Stimulated activated naive CD8-positive, alpha-beta T cell treated with anti-CD3 and anti-CD28 coated beads, Interleukin-15, Interleukin-2, amounts not matched to agents 100 ng/mL and 50 ng/mL, for 24 hours (primary cell): Measurements from ENCODE around the gene MCM5.
A peak's percentile ranks its signal among the peaks of the same experiment; 100 is the strongest.
"Not testable (repeated sequence)": the region's sequence is repeated elsewhere in the genome, so short reads cannot be mapped to it uniquely, and the experiment has no call there.

ENCODE experiments used
- H3K27ac Mint-ChIP-seq: one replicate; pipeline ENCODE4 v1.8.0; 2021; ENCODE audit warnings: mild to moderate bottlenecking, mixed read lengths
- H3K27me3 Mint-ChIP-seq: one replicate; pipeline ENCODE4 v1.8.0; 2021; ENCODE audit warnings: mixed read lengths
- H3K36me3 Mint-ChIP-seq: one replicate; pipeline ENCODE4 v1.8.0; 2021; ENCODE audit warnings: low read depth, mixed read lengths
- H3K4me1 Mint-ChIP-seq: one replicate; pipeline ENCODE4 v1.8.0; 2021; ENCODE audit warnings: low read depth, mixed read lengths
- H3K4me3 Mint-ChIP-seq: one replicate; pipeline ENCODE4 v1.8.0; 2021; ENCODE audit warnings: mild to moderate bottlenecking, mixed read lengths
- H3K9me3 Mint-ChIP-seq: one replicate; pipeline ENCODE4 v1.8.0; 2021; ENCODE audit warnings: mixed read lengths

Gene MCM5

GRCh38 chr22:35399678-35400500, at the start of gene MCM5:
Gene MCM5, plus strand, starts transcription at chr22:35400140. Its CDS starts 299 bp downstream, at chr22:35400439.
- peaks cover 40% of the 10 kb centered on the region for H3K36me3 Mint-ChIP-seq
- H3K4me1 Mint-ChIP-seq, result peaks cover 36% of the 10 kb centered on the region
- H3K9me3 Mint-ChIP-seq, result no peaks in the 10 kb centered on the region
- H3K27ac Mint-ChIP-seq, result peak within 1 kb of the TSS; percentile 99
- peak within 1 kb of the TSS; percentile 96 for H3K4me3 Mint-ChIP-seq
- H3K27me3 Mint-ChIP-seq, result no peaks in the 10 kb centered on the region

GRCh38 chr22:35350539-35351503, 49.1 kb upstream of the MCM5 start:
- Mint-ChIP-seq H3K9me3 (no peaks in the 10 kb centered on the region), H3K4me1 (peaks cover 33% of the 10 kb centered on the region), H3K27me3 (peaks cover 7% of the 10 kb centered on the region), H3K36me3 (no peaks in the 10 kb centered on the region), H3K27ac (peak overlapping the region; percentile 82), H3K4me3 (peak overlapping the region; percentile 80)

GRCh38 chr22:35352214-35353111, 47.5 kb upstream of the MCM5 start:
- Mint-ChIP-seq H3K36me3 (no peaks in the 10 kb centered on the region), H3K4me1 (peaks cover 33% of the 10 kb centered on the region), H3K9me3 (no peaks in the 10 kb centered on the region), H3K27ac (peak overlapping the region; percentile 93), H3K4me3 (peak overlapping the region; percentile 80), H3K27me3 (peaks cover 7% of the 10 kb centered on the region)

- Mint-ChIP-seq H3K4me1 (peaks cover 33% of the 10 kb centered on the region), H3K36me3 (no peaks in the 10 kb centered on the region), H3K27ac (peak overlapping the region; percentile 93), H3K27me3 (peaks cover 7% of the 10 kb centered on the region), H3K4me3 (no peak overlapping the region), H3K9me3 (no peaks in the 10 kb centered on the region)
Observed at GRCh38 chr22:35353318-35353717, 46.6 kb upstream of the MCM5 start.

GRCh38 chr22:35354068-35354467, 45.9 kb upstream of the MCM5 start:
- no peaks in the 10 kb centered on the region for H3K36me3 Mint-ChIP-seq
- H3K4me1 Mint-ChIP-seq, result peaks cover 33% of the 10 kb centered on the region
- peaks cover 10% of the 10 kb centered on the region for H3K27me3 Mint-ChIP-seq
- no peaks in the 10 kb centered on the region for H3K9me3 Mint-ChIP-seq
- no peak overlapping the region for H3K4me3 Mint-ChIP-seq
- no peak overlapping the region for H3K27ac Mint-ChIP-seq

GRCh38 chr22:35357883-35358621, 41.9 kb upstream of the MCM5 start:
- Mint-ChIP-seq H3K27ac (no peak overlapping the region), H3K36me3 (no peaks in the 10 kb centered on the region), H3K27me3 (peaks cover 3% of the 10 kb centered on the region), H3K9me3 (no peaks in the 10 kb centered on the region), H3K4me1 (peaks cover 4% of the 10 kb centered on the region), H3K4me3 (no peak overlapping the region)

GRCh38 chr22:35359380-35360065, 40.4 kb upstream of the MCM5 start:
- Mint-ChIP-seq H3K4me3 (no peak overlapping the region), H3K27me3 (peaks cover 3% of the 10 kb centered on the region), H3K4me1 (no peaks in the 10 kb centered on the region), H3K9me3 (no peaks in the 10 kb centered on the region), H3K27ac (no peak overlapping the region), H3K36me3 (no peaks in the 10 kb centered on the region)

- H3K4me3 Mint-ChIP-seq, result no peak overlapping the region
- no peak overlapping the region for H3K27ac Mint-ChIP-seq
- no peaks in the 10 kb centered on the region for H3K4me1 Mint-ChIP-seq
- peaks cover 9% of the 10 kb centered on the region for H3K27me3 Mint-ChIP-seq
- no peaks in the 10 kb centered on the region for H3K36me3 Mint-ChIP-seq
- H3K9me3 Mint-ChIP-seq, result no peaks in the 10 kb centered on the region
Observed at GRCh38 chr22:35361001-35361558, 38.9 kb upstream of the MCM5 start.

GRCh38 chr22:35363566-35364086, 36.3 kb upstream of the MCM5 start:
- Mint-ChIP-seq H3K27me3 (peaks cover 12% of the 10 kb centered on the region), H3K4me3 (no peak overlapping the region), H3K9me3 (no peaks in the 10 kb centered on the region), H3K4me1 (peaks cover 3% of the 10 kb centered on the region), H3K27ac (no peak overlapping the region), H3K36me3 (no peaks in the 10 kb centered on the region)

GRCh38 chr22:35364230-35364629, 35.7 kb upstream of the MCM5 start:
- H3K9me3 Mint-ChIP-seq, H3K4me3 Mint-ChIP-seq, H3K4me1 Mint-ChIP-seq, H3K27ac Mint-ChIP-seq, H3K36me3 Mint-ChIP-seq: not testable (repeated sequence)
- H3K27me3 Mint-ChIP-seq, result peaks cover 14% of the 10 kb centered on the region

- Mint-ChIP-seq H3K4me3 (no peak overlapping the region), H3K4me1 (peaks cover 17% of the 10 kb centered on the region), H3K27ac (no peak overlapping the region), H3K9me3 (no peaks in the 10 kb centered on the region), H3K27me3 (peaks cover 19% of the 10 kb centered on the region), H3K36me3 (no peaks in the 10 kb centered on the region)
Observed at GRCh38 chr22:35367331-35367886, 32.5 kb upstream of the MCM5 start.

- peaks cover 17% of the 10 kb centered on the region for H3K4me1 Mint-ChIP-seq
Observed at GRCh38 chr22:35368386-35368785, 31.6 kb upstream of the MCM5 start.

GRCh38 chr22:35369996-35370395, 29.9 kb upstream of the MCM5 start:
- H3K36me3 Mint-ChIP-seq, result no peaks in the 10 kb centered on the region
- no peak overlapping the region for H3K4me3 Mint-ChIP-seq
- H3K27ac Mint-ChIP-seq, result no peak overlapping the region
- peaks cover 19% of the 10 kb centered on the region for H3K27me3 Mint-ChIP-seq
- H3K9me3 Mint-ChIP-seq, result no peaks in the 10 kb centered on the region
- H3K4me1 Mint-ChIP-seq, result peaks cover 17% of the 10 kb centered on the region

More at GRCh38 chr22:35368386-35368785, 31.6 kb upstream of the MCM5 start:
- Mint-ChIP-seq H3K27ac (no peak overlapping the region), H3K36me3 (no peaks in the 10 kb centered on the region), H3K27me3 (peaks cover 19% of the 10 kb centered on the region), H3K4me3 (no peak overlapping the region), H3K9me3 (no peaks in the 10 kb centered on the region)
